Islet precursor cell (in vitro differentiated cells): Measurements from ENCODE around the gene IRF1.
"Not testable (repeated sequence)": the region's sequence is repeated elsewhere in the genome, so short reads cannot be mapped to it uniquely, and the experiment has no call there.

Source experiments
- DNase-seq: peaks from one replicate; pipeline ENCODE4 v3.0.0-alpha.2; 2018

Gene IRF1

DNA sequence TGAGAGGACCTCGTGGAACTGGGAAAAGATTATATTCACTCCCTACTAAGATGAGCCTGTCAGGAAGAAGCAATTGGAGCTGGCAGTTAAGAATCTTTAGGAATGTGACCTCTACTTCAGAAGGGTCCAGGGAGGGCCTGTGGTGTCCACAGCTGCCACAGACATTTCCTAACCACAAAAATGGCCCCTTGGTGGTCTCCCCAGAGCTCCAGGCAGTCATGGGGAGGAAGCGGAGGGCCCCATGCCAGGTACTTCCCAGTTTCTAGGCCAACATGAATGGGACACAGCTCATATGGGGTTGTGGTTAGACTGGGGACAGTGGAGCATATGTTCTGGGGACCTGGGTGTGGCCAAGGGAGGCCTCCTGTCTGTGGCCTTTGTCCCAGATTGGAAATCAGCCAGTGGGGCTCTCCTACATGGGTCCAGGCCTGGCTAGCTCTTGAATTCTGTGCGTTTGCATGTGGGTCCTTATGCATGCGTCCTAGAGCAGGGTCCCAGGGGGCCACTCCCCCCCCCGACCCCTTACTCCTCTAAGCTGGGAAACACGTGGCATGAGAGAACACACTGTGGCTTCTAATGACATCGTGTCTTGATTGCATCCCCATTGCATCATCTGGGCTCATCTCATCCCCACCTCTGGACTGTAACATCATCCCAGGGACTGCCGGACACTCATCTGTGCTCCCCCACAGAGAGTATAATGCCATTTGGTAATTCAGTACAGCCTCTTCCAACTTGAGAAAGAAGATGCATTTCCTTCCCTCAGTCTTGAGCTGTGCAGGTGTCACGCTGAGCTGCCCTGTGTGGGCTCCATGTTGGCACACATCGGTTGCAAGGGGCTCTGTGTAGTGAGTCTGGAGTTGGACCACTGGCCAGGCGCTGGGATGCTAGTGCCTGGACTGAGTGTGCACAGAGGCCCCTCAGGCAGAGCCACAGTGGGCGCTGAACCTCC is 31.3 kb downstream of the IRF1 start:
- DNase-seq, result no peak

DNA sequence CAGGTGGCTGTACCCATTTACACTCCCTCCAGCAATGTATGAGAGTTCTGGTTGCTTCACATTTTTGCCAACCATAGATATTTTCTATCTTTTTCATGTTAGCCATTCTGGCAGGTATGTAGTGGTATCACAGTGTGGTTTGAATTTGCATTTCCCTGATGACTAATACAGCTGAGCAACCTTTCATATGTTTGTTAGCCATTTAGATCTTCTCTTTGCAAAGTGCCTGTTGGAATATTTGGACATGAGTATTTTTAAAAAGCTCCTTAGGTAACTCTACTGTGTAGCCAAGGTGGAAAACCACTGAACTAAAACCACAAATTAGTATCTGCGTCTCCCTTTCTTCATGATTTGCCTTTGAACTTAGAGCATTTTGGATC is 31.9 kb downstream of the IRF1 start:
- no peak for DNase-seq

DNA sequence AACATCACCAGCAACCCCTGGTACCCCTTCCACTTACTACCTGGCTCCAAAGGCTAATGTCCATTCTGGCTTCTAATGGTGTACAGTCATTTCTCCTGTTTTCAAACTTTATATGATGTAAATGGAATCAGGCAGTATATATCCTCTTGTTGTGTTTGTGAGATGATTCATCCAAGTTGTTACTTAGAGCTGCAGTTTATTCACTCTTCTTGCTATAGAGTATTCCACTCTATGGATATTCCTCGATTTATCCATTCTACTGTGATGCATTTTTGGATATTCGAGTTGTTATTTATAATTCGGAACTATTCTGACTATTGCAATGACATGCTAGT is 32.4 kb downstream of the IRF1 start:
- no peak for DNase-seq

DNA sequence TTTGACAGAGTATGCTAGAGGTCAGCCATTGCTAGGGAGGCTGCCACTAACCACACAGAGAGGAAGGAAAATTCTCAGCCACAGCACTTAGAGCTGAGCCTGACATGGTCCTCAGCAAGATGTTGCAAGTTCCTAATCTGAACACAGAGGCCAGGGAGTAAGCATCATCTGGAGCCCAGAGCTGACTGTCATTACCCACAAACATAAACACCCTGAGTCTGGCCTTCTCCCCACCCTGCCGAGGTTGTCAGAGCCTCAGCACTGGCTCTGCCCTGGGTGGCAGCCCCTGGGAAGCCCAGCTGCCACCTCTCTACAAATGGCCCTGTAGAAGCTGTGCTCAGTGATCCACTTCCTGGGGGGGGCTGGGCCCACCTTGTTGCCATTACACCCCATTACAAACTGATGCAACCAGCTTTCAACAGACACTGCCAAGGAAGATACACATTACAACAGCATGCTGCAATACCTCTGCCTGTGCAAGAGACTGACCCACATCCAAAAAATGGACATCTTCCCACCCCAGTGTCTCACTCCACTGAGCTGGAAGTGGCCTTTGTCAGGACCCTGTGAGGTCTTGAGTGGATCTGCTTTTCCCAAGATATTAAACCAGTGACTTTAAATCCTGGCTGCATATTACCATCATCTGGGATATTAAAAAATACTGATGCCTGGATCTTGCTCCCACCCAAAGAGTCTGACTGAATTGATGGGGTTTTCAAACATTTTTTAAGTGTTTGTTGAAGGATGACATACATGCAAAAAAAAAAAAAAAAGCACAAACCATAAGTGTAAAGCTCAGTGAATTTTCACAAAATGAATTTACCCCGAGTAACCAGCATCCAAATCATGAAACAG is 33.0 kb downstream of the IRF1 start:
- no peak for DNase-seq

DNA sequence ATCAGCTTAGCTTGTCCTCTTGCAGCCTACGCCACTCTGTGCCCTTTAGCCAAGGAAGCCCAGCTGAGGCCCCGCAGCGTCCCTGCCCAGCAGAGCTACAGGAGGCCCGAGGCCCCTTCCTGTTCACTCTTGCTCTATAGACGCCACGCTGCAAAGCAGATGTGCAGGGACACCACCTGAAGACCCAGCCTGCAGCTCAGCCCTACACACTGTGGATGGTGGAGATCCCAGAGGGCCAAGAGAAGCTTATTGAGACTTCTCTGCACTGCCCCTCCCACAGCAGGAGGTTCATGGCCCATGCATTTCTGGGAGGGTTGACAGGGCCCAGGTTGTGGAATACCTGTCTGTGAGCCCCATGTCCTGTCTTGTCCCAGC is 33.6 kb downstream of the IRF1 start:
- DNase-seq, result no peak

- no peak for DNase-seq
These were observed 34.1 kb downstream of the IRF1 start for GRCh38 chr5:132456296-132456986.

DNA sequence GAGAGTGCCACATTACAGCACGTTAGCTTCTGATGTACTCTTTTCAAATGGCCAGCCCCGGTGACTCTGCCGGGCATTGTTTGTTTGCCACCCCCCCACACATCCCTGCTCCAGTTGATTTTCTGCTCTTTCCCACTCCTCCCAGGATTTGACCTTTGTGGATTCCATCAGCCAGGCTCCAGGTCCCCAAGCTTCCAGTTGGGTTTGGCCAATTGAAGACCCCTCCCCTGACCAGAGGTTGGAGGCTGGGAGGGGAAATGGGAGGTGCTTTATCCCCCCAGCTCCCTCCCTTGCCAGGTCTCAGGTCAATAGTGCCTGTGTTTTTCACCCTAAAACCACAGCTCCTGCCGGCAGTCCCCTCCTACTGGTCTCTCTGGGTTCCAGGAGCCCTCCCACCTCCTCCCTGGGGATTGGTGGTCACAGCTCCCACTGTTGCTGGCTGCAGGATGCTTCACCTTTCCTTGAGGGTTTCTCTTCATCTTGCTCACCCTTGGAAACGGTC is 34.9 kb downstream of the IRF1 start:
- no peak for DNase-seq

DNA sequence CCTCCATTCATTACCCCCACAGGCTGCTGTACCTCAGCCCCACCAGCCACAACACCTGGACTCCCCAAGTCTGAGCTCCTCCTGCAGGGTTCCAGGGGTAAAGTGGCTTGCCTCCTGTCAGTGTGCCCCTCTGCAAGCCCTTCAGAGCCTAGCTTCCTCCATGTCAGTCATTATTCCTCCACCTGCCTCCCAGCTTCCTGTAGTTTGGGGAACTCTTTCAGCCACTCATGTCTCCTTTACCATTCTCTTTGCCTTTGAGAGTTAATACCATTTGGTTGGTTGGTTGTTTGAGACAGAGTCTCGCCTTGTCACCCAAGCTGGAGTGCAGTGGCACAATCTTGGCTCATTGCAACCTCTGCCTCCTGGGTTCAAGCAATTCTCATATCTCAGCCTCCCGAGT is 36.2 kb downstream of the IRF1 start:
- no peak for DNase-seq

DNA sequence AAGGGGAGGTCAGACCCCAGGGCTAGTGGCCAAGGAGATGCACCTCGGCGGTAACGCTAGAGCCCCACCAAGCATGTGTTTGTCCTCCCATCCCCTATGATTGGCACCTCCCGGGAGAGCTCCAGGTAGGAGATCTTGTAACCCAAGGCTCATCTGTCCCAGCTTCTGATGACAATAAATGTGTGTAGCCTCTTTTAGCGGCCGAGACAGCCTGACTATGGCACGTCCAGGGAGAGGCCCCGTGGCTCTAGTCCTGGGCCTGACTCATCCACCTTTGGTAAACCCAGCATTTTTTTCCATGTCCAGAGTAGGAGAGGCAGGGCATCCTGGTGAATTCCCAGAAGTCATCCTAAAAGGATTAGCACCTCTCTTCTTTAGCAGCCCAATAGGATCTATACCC is 39.2 kb downstream of the IRF1 start:
- DNase-seq, result peak; percentile 61

DNA sequence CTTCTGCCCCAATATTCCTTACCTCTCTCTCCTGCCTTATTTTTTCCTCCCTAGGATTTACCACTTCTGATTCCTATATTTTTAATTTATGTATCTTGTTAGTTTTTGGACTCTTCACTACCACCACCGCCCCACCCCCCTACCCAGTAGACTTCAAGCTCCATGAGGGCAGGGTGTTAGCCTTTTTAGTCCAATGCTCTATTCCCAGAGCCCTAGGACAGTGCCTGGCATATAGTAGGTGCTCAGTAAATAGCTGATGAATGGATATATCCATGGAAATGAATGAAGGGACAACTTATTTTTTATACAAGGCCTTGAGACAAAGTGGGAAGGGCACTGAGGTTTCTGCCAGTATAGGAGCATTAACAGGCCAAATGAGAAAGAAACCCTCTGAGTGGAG is 41.5 kb downstream of the IRF1 start:
- DNase-seq, result no peak

DNA sequence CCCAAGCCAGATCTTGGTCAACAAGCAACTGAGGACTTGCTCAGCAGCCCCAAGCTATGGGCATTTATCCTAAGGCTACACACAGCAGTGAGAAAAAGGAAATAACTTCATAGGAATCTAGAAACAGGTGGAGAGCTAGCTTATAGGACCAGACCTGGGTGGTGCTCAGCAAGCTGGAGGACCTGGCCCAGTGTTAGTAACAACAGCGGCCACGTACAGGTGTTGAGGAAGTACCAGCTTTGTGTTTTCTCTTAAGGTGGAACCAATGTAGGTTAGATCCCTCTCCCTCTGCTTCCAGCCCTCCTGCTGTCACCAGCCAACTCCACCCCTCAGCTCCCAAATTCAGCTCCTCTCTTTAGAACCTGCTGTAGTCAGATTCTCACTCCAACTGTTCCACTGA is 43.4 kb downstream of the IRF1 start:
- no peak for DNase-seq

- DNase-seq, result no peak
These were observed 44.0 kb downstream of the IRF1 start for GRCh38 chr5:132446621-132447020.

DNA sequence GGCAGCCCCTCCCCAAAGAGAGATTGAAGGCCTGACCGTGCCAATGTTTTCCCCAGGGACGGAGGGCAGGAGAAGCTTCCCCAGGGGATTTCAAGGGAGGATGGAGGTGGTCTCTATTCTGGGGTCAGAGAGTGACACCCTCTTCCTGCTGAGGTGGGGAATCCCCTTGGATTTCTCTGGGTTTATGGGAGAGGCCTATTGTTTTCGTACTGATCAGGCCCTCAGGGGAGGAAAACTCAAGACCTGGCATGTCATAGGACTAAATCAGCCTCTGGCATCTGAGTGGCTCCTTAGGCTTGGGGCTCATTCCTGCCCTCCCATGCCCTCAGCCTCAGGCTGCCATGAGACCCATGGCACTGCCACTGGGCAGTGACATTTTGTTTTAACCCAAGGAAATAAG is 44.6 kb downstream of the IRF1 start:
- no peak for DNase-seq

- peak; percentile 79 for DNase-seq
These were observed 45.0 kb downstream of the IRF1 start for GRCh38 chr5:132445640-132445923.

DNA sequence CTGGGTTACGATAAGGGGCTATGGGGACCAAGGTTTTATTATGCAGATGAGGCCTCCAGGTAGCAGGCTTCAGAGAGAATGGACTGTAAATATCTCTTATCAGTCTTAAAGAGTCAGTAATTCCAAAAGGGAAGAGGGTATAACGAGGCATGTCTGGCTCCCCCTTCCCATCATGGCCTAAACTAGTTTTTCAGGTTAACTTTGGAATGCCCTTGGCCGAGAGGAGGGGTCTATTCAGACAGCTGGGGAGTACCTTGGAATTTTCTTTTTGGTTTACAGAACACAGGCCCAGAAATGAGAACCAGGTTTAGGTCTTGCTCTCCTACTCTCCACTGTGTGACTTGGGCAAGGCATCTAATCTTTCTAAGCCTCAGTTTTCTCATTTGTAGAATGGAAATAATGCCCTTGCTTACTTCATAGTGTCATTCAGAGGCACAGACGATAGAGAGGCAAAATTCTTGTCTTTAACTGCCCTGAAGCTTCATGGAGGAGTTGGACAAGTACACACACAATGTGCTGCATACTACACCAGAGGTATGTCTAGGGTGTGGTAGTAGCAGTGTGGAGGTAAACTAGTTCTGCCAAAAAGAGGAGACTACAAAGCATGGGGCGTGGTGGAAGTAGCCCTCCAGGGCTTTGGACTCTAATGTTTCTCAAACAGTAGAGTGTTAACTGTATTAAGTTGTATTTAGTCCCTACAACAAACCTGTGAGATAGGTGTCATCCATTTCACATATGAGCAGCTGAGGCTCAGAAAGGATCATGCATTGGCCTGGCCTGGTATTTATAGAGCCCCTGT is 45.5 kb downstream of the IRF1 start:
- DNase-seq, result peak; percentile 65

DNA sequence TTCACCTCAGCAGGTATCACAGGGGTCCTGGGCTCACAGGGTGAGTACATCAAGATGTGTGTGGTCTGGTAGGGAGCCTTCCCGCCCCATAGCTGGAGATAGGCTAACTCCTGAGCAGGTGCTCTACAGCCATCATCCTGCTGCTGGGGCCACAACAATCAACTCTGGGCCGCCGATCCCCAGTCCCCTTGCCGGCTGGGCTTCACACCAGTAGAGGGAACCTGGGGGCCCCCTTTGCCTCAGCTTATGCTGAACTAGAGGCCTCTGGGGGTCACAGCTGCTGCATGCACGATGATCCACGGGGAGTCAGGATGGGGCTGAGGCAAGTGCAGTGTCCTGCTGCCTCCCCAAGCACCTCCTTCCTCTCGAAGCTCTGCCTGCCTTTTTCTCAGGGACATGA is 46.5 kb downstream of the IRF1 start:
- DNase-seq, result no peak

DNA sequence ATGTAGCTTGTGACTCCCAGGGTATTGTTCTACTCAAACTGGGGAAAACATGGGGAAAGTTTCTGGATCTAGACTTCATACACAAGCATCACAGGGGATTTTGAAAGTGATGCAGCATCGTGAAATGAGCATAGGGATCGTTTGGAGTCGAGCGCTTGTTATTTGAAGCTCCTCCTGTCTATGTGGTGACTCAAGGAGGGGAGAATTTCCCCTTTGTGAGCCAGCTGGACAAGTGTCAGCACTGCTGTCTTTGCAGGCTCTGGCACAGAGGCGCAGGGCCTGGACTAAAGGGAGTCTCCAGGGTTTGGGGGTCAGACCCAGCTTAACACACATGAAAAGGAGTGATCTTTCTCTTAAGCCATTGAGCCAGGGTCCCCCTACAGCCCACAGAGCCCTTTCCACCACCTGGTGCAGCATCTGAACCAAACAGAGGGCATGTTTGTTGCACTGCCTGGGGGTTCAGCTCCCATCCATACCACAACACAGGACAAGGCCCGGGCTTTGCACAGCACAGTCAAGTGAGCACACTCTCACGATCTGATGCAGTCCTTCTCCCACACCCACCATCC is 51.0 kb downstream of the IRF1 start:
- DNase-seq, result peak; percentile 66

- DNase-seq, result no peak
These were observed 51.7 kb downstream of the IRF1 start for GRCh38 chr5:132438917-132439316.

GRCh38 chr5:132438267-132438645 is 52.3 kb downstream of the IRF1 start:
- DNase-seq, result not testable (repeated sequence)

DNA sequence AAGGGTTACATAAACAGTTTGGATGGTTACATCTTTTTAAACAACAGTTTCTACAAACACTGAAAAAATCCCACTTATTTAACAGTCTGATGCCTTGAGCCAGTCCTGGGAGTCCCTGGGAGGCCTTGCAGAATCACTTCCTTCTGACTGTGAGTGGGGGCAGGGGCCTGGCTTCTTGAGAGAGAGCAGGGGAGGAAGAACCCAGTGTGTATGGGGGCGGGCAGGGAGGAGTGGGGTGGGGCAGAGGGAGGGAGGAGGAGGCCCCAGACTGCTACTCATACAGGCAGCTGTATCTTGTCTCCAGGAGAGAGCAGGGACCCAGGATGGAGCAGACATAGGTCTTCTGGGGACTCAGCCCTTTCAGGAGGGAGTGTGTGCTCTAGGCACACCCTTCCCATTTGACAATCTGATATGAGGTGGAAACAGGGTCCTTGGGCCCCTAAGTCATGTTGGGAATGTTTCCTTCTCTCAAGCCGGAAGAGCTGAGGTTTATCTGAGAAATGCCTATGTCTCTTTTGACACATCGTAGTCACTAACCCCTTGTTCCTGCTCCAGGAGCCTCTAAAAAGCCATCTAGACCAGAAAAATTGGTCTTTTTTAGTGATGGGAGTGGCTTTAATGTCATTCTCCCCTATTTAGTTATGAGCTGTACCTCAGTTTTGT is 52.8 kb downstream of the IRF1 start:
- peak; percentile 91 for DNase-seq

DNA sequence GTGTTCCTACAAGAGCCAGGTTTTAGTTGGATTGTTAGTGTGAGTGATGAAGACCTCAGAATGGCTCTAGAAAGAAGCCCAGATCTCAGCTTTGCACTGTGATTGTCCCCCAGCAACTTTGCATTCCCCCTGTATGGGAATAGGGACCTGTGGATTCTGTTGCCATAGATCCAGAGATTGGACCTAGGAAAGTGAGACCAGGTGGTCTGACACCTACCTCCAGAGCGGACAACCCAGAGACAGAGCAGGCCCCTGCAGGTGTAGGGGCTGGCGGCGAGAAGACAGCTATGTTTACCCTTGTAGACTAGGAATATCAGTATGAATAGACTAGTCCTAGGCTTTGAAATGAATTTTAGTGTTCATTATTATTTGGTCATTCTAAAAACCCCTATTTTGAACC is 53.6 kb downstream of the IRF1 start:
- peak; percentile 10 for DNase-seq

- no peak for DNase-seq
These were observed 54.7 kb downstream of the IRF1 start for GRCh38 chr5:132435886-132436285.
